RWPE2 (cell line): ENCODE measurements around the gene ZFYVE21.

Experiments used
- ATAC-seq: fragments of 200-7000 bp; cut with Tn5 transposase; 3 replicates; pipeline ENCODE4 v1.9.1; 2021; ENCODE audit warnings: low read depth
- DNase-seq: peaks from one replicate; pipeline ENCODE4 v3.0.0-alpha.2; 2020; ENCODE audit warnings: low spot score
- H3K27ac ChIP-seq: fragments of 450-650 bp; 2 replicates; pipeline ENCODE4 v1.5.1; 2017; ENCODE audit warnings: mild to moderate bottlenecking; ENCODE audit not compliant: poor library complexity, severe bottlenecking
- H3K27me3 ChIP-seq: fragments of 250-450 bp; sonication (Bioruptor Pico); 2 replicates; pipeline ENCODE4 v1.5.1; 2021; ENCODE audit warnings: mild to moderate bottlenecking, moderate library complexity; ENCODE audit not compliant: insufficient read depth, poor library complexity, severe bottlenecking
- H3K36me3 ChIP-seq: fragments of 250-450 bp; sonication (Bioruptor Pico); 2 replicates; pipeline ENCODE4 v1.5.1; 2020; ENCODE audit warnings: low read depth, mild to moderate bottlenecking, moderate library complexity
- H3K4me1 ChIP-seq: fragments of 250-450 bp; sonication (Bioruptor Pico); 2 replicates; pipeline ENCODE4 v1.5.1; 2021; ENCODE audit warnings: mild to moderate bottlenecking, moderate library complexity; ENCODE audit not compliant: insufficient read depth, poor library complexity, severe bottlenecking
- H3K4me3 ChIP-seq: fragments of 250-450 bp; sonication (Bioruptor Pico); 2 replicates; pipeline ENCODE4 v1.5.1; 2021; ENCODE audit warnings: mild to moderate bottlenecking, moderate library complexity; ENCODE audit not compliant: severe bottlenecking
- H3K9me3 ChIP-seq: fragments of 250-450 bp; sonication (Bioruptor Pico); 2 replicates; pipeline ENCODE4 v1.5.1; 2021; ENCODE audit warnings: mild to moderate bottlenecking, moderate library complexity; ENCODE audit not compliant: severe bottlenecking
- TF ChIP-seq, protein P1 (sequence below): fragments of 450-650 bp; IDR thresholded peaks from one replicate; pipeline ENCODE4 v1.5.1; 2017; ENCODE audit warnings: mild to moderate bottlenecking, moderate library complexity; ENCODE audit not compliant: poor library complexity, severe bottlenecking

The ZFYVE21 gene

DNA sequence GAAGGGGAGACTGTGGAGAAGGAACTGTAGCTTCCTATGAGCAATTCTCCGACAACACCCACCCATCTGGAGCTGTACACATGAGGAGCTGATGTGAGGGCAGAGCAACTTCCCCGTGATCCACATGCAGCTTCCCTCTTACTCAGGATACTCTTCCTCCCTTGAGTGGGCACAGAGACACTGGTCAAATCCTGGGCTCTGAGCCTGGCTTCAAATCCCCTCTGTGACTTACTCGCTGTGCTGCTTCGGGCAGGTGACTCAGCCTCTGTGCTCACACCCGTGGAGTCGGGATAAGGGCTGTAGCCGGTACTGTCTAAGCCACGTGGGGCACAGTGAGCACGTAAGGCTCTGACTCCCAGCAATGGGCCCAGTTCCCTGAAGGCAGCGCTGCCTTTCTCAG is 31.1 kb downstream of the ZFYVE21 start:
- no peaks in the 10 kb centered on the region for H3K9me3 ChIP-seq
- no peak overlapping the region for H3K27ac ChIP-seq
- TF ChIP-seq, protein P1, sequence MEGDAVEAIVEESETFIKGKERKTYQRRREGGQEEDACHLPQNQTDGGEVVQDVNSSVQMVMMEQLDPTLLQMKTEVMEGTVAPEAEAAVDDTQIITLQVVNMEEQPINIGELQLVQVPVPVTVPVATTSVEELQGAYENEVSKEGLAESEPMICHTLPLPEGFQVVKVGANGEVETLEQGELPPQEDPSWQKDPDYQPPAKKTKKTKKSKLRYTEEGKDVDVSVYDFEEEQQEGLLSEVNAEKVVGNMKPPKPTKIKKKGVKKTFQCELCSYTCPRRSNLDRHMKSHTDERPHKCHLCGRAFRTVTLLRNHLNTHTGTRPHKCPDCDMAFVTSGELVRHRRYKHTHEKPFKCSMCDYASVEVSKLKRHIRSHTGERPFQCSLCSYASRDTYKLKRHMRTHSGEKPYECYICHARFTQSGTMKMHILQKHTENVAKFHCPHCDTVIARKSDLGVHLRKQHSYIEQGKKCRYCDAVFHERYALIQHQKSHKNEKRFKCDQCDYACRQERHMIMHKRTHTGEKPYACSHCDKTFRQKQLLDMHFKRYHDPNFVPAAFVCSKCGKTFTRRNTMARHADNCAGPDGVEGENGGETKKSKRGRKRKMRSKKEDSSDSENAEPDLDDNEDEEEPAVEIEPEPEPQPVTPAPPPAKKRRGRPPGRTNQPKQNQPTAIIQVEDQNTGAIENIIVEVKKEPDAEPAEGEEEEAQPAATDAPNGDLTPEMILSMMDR = no peak
- DNase-seq = no peak
- H3K4me3 ChIP-seq = no peak overlapping the region
- ATAC-seq = peak; percentile 42; the same call in 1 of the 3 replicates
- H3K27me3 ChIP-seq = no peaks in the 10 kb centered on the region
- H3K36me3 ChIP-seq = peaks cover 21% of the 10 kb centered on the region
- H3K4me1 ChIP-seq = no peaks in the 10 kb centered on the region

DNA sequence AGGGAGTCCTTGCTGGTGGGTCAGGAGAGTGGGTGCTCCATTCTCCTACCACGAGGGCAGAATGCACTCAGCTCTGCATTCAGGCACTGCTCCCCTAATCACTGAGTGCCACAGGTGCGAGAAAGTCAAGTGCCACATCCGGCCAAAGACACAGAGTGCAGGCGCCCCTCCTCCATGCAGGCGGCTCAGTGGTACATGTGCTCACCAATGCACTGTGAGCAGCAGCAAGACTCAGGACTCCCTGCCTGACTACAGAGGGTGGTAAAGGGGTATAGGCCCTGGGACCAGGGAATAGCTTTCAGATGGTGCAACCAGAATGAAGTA is 32.9 kb downstream of the ZFYVE21 start:
- Histone ChIP-seq H3K4me1 (no peaks in the 10 kb centered on the region), H3K4me3 (no peak overlapping the region), H3K27me3 (no peaks in the 10 kb centered on the region), H3K36me3 (peaks cover 28% of the 10 kb centered on the region), H3K9me3 (no peaks in the 10 kb centered on the region), H3K27ac (no peak overlapping the region)
- TF ChIP-seq, protein P1 = no peak
- no peak for ATAC-seq
- no peak for DNase-seq

DNA sequence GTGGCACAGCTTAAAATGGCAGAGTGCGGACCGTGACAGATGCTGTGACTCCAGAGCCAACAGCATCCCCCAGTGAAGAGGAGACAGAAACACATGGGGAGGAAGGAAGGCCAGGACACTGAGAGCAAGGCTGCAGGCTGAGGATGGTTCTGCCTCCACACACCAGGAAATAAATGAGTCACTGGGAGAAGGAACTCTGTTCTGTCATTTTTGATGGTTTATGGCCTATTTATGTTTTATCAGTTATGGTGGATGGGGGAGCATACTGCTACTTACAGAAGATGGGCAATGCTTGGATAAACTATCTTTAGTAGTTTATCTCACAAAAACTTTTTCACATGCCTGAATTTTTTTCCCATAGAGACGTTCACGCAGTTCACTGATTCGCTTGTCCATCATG is 33.8 kb downstream of the ZFYVE21 start:
- Histone ChIP-seq H3K9me3 (no peaks in the 10 kb centered on the region), H3K36me3 (peaks cover 28% of the 10 kb centered on the region), H3K4me1 (no peaks in the 10 kb centered on the region), H3K27ac (no peak overlapping the region), H3K4me3 (no peak overlapping the region), H3K27me3 (no peaks in the 10 kb centered on the region)
- TF ChIP-seq, protein P1 = no peak
- ATAC-seq = no peak
- DNase-seq = no peak

DNA sequence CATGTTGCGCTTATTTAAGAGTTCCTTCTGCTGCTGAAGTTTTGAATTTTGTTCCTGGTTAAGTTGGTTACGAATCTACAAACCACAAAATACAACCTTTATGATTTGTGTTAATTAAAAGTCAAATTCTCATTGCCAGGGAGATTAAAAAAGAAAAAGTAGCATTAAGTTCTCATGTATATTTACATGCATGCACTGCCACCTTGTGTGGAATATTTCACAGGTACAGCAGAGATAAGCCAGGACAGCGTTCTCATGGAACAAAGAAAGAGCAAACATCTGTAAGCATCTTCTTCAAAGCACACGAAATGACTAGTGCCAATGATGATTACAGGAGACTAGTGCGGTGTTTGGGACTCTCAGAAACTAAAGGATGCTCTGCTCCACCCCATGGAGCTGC is 34.2 kb downstream of the ZFYVE21 start:
- Histone ChIP-seq H3K9me3 (no peaks in the 10 kb centered on the region), H3K4me3 (no peak overlapping the region), H3K4me1 (no peaks in the 10 kb centered on the region), H3K36me3 (peaks cover 28% of the 10 kb centered on the region), H3K27me3 (no peaks in the 10 kb centered on the region), H3K27ac (no peak overlapping the region)
- TF ChIP-seq, protein P1 = peak; percentile 19
- no peak for ATAC-seq
- DNase-seq = no peak

DNA sequence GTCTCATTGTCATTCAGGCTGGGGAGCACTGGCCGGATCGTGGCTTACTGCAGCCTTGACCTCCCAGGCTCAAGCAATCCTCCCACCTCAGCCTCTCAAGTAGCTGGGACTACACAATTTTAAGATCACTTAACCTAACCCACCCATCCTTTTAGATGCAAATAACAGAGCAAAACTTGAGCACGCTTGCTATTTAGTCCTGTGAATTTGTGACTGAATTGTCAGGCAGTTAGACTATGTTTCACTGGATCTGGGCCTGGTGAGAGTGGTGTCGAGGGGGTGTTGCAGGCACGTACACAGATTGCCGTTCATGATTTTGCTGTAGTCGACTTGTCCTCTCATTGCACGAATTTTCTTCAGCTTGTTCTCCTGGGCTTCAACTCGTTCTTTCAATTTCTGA is 38.2 kb downstream of the ZFYVE21 start:
- peaks cover 32% of the 10 kb centered on the region for H3K36me3 ChIP-seq
- H3K4me1 ChIP-seq = no peaks in the 10 kb centered on the region
- H3K27me3 ChIP-seq = no peaks in the 10 kb centered on the region
- DNase-seq (no peak), ATAC-seq (no peak)
- H3K9me3 ChIP-seq = no peaks in the 10 kb centered on the region
- TF ChIP-seq, protein P1 = no peak
- H3K27ac ChIP-seq = no peak overlapping the region
- H3K4me3 ChIP-seq = no peak overlapping the region
